HepG2 (cell line): ENCODE data around the gene UTS2R. TPM values are rescaled to one million over a fixed set of nuclear protein-coding genes. Genes with fewer than 3 reads are reported as not detected.

Experiments
- CCAR2 ChIP-seq: fragments of 200-400 bp; formaldehyde crosslinking; optimal IDR thresholded peaks from 2 replicates; pipeline ENCODE3; 2018; ENCODE audit warnings: low read depth, mild to moderate bottlenecking, low read length, moderate library complexity
- CSRNP1 ChIP-seq: sonication (generic); formaldehyde crosslinking; IDR thresholded peaks from 2 replicates; pipeline ENCODE4 v1.8.1; 2023; ENCODE audit warnings: mild to moderate bottlenecking, missing genetic modification reagents
- FLYWCH1 ChIP-seq: sonication (generic); formaldehyde crosslinking; IDR thresholded peaks from 2 replicates; pipeline ENCODE4 v1.8.1; 2023; ENCODE audit warnings: mild to moderate bottlenecking, missing genetic modification reagents
- HES4 ChIP-seq: sonication (generic); formaldehyde crosslinking; IDR thresholded peaks from 2 replicates; pipeline ENCODE4 v1.9.0; 2021; ENCODE audit warnings: mild to moderate bottlenecking, missing genetic modification reagents, borderline replicate concordance
- MTF2 ChIP-seq: sonication (generic); formaldehyde crosslinking; IDR thresholded peaks from 2 replicates; pipeline ENCODE4 v1.5.0; 2020; ENCODE audit warnings: missing genetic modification reagents, borderline replicate concordance
- NCOA5 ChIP-seq: sonication (generic); formaldehyde crosslinking; IDR thresholded peaks from 2 replicates; pipeline ENCODE4 v1.4.0; 2020; ENCODE audit warnings: missing genetic modification reagents
- NFYB ChIP-seq: sonication (generic); formaldehyde crosslinking; IDR thresholded peaks from 2 replicates; pipeline ENCODE4 v1.4.0; 2020; ENCODE audit warnings: missing genetic modification reagents
- PTBP1 ChIP-seq: fragments of 200-400 bp; formaldehyde crosslinking; IDR thresholded peaks from 2 replicates; pipeline ENCODE4 v1.6.1; 2018; ENCODE audit warnings: low read length, low read depth; ENCODE audit not compliant: poor library complexity, severe bottlenecking
- RAD51 ChIP-seq: fragments of 450-650 bp; IDR thresholded peaks from 2 replicates; pipeline ENCODE4 v1.6.1; 2016; ENCODE audit warnings: borderline replicate concordance
- RERE ChIP-seq: IDR thresholded peaks from 2 replicates; pipeline ENCODE4 v1.6.1; 2016; ENCODE audit warnings: low read depth, missing genetic modification reagents, missing compliant biosample characterization
- TGIF2 ChIP-seq: IDR thresholded peaks from 2 replicates; pipeline ENCODE4 v1.6.1; 2016; ENCODE audit warnings: control low read depth, missing compliant biosample characterization
- ZFP62 ChIP-seq: sonication (generic); formaldehyde crosslinking; IDR thresholded peaks from 2 replicates; pipeline ENCODE4 v1.4.0; 2020; ENCODE audit warnings: missing genetic modification reagents
- ZIK1 ChIP-seq: sonication (generic); formaldehyde crosslinking; IDR thresholded peaks from 2 replicates; pipeline ENCODE4 v1.5.0; 2020; ENCODE audit warnings: mild to moderate bottlenecking, low read depth, missing genetic modification reagents, borderline replicate concordance
- ZNF354B ChIP-seq: sonication (generic); formaldehyde crosslinking; IDR thresholded peaks from 2 replicates; pipeline ENCODE4 v1.8.0; 2022; ENCODE audit warnings: mild to moderate bottlenecking, missing genetic modification reagents
- ZNF589 ChIP-seq: sonication (generic); formaldehyde crosslinking; conservative IDR thresholded peaks from 2 replicates; pipeline ENCODE4 v1.8.0; 2022; ENCODE audit warnings: mild to moderate bottlenecking, moderate library complexity, missing genetic modification reagents
- polyA plus RNA-seq, 8 experiments: library from polyadenylated mRNA; depleted of rRNA in 3 of 8; stranded (reverse) in 7 of 8; unstranded in 1 of 8; fragments of >200 nt; fragmentation: Illumina TruSeq in 4 of 8; extraction: Trizol in 4 of 8; gene quantifications; 2 replicates each; pipeline versions ENCODE4 v1.2.1 to v1.2.3, GENCODE V29; 2011 to 2016; ENCODE audit warnings: low read depth in 4 of 8, missing spikeins in 1 of 8, mixed read lengths in 1 of 8; ENCODE audit not compliant: insufficient read depth in 1 of 8
- total RNA-seq, 5 experiments: library from RNA; depleted of rRNA; stranded (reverse); fragments of >200 nt; fragmentation: Illumina TruSeq; extraction: Trizol; gene quantifications; 2 replicates each; pipeline ENCODE4 v1.2.3, GENCODE V29; 2016; ENCODE audit warnings: low read depth in 1 of 5
- TF ChIP-seq, protein P1 (sequence below): sonication (generic); formaldehyde crosslinking; conservative IDR thresholded peaks from 2 replicates; pipeline ENCODE4 v1.8.0; 2022; ENCODE audit warnings: low read depth, missing genetic modification reagents

UTS2R gene
- total and polyA plus RNA-seq, 2 of the 13 experiments (the other 11 are each of a cell fraction or from before 2014, with no cell fraction given): 0.13 to 0.15 TPM

DNA sequence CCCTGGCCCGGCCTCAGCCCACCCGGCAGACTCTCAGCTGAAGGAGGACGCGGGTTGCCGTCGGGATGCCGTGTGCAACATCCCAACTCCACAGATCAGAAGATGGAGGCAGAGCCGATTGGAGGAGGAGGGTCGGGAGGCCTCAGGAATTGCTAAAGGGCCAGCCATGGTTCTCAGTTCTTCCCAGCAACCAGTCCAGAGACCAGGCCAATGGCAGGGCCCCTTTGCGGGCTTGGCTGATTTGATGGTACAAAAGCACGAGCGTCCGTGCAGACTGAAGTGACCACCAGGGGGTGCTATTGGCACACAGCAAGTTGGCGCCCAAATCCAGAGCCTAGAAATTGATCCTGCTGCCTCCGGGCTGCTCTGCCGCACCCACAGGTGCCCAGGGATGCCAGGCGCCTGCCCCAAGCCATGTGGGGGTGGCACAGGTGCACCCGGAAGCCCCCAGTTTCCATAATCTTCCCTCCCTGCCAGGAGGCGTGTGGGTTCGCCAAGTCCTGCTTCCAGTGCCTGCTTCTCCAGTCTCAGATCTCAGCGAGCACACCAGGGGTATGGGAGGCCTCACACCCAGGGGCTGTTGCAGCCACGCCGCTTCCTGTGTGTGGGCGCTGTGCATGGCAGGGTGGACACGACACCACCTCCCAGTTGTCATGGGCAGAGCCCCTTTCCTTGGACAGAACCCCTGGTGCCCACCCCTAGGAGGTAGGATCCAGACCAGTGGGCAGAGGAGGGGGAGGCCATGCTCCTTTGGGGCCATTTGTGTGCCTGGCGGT is 19.7 kb upstream of the UTS2R start (continued):
- no peak for TF ChIP-seq ZNF589
- 0 out of 2 replicates have a peak, but pooled peaks have one; percentile 69 for TF ChIP-seq MTF2 (CRISPR knock-in tag)
- TF ChIP-seq ZNF354B: no peak; the same call in 1 of the 2 replicates
- TF ChIP-seq NFYB (CRISPR knock-in tag): 0 out of 2 replicates have a peak, but pooled peaks have one; percentile 21
- no peak for TF ChIP-seq RAD51
- TF ChIP-seq PTBP1: peak; percentile 26
- no peak for TF ChIP-seq ZIK1 (CRISPR knock-in tag)
- TF ChIP-seq, protein P1, sequence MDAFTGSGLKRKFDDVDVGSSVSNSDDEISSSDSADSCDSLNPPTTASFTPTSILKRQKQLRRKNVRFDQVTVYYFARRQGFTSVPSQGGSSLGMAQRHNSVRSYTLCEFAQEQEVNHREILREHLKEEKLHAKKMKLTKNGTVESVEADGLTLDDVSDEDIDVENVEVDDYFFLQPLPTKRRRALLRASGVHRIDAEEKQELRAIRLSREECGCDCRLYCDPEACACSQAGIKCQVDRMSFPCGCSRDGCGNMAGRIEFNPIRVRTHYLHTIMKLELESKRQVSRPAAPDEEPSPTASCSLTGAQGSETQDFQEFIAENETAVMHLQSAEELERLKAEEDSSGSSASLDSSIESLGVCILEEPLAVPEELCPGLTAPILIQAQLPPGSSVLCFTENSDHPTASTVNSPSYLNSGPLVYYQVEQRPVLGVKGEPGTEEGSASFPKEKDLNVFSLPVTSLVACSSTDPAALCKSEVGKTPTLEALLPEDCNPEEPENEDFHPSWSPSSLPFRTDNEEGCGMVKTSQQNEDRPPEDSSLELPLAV (CRISPR knock-in tag): no peak
- peak; percentile 38; the same call in 1 of the 2 replicates for TF ChIP-seq TGIF2 (CRISPR knock-in tag)
- no peak for TF ChIP-seq RERE (CRISPR knock-in tag)
- TF ChIP-seq NCOA5 (CRISPR knock-in tag): no peak
- no peak for TF ChIP-seq CCAR2
- TF ChIP-seq CSRNP1: no peak
- peak; percentile 51; the same call in 1 of the 2 replicates for TF ChIP-seq HES4 (CRISPR knock-in tag)
- TF ChIP-seq FLYWCH1 (CRISPR knock-in tag): no peak
- TF ChIP-seq ZFP62: no peak
